ENCODE measurements around the gene WDFY4. TPM values are rescaled to one million over a fixed set of nuclear protein-coding genes. Genes with fewer than 3 reads are reported as not detected.

The WDFY4 gene
- total RNA-seq, 1 donor from 2014 or later = not detected

DNA sequence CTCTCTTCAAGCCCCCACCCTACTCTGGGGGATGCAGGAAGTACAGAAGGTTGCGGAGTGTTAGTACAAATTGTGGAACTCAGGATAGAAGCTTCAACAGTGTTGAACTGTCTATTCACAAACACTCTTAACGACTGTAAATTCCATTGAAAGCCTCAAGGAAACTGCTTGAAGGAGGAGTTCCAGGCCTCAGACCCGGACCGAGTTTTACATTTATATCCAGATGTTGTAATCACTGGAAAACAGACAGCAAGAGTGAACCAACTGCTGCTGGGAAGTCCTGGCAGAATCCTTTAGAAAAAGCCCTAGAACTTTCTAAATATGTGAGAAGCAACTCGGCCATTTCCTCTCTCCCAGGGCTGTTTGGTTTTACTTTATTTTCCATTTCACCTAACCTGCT lies 339.1 kb downstream of the WDFY4 start:
- H2AFZ ChIP-seq (replicated peaks) = no peak overlapping the region
- no peak for TF ChIP-seq EZH2 (IDR thresholded peaks at IDR 0.05)
- no peak for TF ChIP-seq EZH2phosphoT487 (IDR thresholded peaks at IDR 0.05)
- TF ChIP-seq, protein P1, sequence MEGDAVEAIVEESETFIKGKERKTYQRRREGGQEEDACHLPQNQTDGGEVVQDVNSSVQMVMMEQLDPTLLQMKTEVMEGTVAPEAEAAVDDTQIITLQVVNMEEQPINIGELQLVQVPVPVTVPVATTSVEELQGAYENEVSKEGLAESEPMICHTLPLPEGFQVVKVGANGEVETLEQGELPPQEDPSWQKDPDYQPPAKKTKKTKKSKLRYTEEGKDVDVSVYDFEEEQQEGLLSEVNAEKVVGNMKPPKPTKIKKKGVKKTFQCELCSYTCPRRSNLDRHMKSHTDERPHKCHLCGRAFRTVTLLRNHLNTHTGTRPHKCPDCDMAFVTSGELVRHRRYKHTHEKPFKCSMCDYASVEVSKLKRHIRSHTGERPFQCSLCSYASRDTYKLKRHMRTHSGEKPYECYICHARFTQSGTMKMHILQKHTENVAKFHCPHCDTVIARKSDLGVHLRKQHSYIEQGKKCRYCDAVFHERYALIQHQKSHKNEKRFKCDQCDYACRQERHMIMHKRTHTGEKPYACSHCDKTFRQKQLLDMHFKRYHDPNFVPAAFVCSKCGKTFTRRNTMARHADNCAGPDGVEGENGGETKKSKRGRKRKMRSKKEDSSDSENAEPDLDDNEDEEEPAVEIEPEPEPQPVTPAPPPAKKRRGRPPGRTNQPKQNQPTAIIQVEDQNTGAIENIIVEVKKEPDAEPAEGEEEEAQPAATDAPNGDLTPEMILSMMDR (IDR thresholded peaks at IDR 0.05) = no peak

DNA sequence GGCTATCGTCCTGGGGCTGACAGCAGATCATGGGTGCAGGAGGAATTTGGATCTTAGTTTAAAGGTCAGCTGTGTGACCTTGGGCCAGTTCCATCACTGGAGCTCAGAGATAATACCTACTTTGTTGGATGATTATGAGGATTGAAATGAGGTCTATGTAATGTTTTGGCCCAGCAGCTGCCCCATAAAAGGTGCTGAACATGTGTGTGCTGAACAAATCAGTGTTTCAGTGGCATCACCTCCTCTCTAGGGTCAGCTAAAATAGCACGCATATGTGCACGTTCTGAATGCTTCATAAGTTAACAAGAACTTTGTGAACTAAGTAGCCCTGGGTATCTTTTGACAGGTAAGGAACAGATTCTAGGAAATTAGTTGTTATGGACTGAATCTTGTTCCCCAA lies 339.8 kb downstream of the WDFY4 start:
- H3K36me3 ChIP-seq = no peaks in the 10 kb centered on the region
- DNase-seq (ENCODE audit: low spot score) = no peak
- no peaks in the 10 kb centered on the region for H4K20me1 ChIP-seq (ENCODE audit: low read depth)
- TF ChIP-seq, protein P1 (IDR thresholded peaks at IDR 0.05) = no peak
- TF ChIP-seq EZH2 (IDR thresholded peaks at IDR 0.05) (no peak), EZH2phosphoT487 (IDR thresholded peaks at IDR 0.05) (no peak)
- H3K4me1 ChIP-seq = no peaks in the 10 kb centered on the region
- no peak overlapping the region for H2AFZ ChIP-seq (replicated peaks)
- no peaks in the 10 kb centered on the region for H3F3A ChIP-seq (ENCODE audit: low read depth)
- no peak overlapping the region for H3K27ac ChIP-seq
- H3K4me1 Mint-ChIP-seq = no peaks in the 10 kb centered on the region
- no peak overlapping the region for H3K4me3 ChIP-seq
- no peaks in the 10 kb centered on the region for H3K79me2 ChIP-seq (ENCODE audit: low read depth)
- H3K27me3 ChIP-seq = no peaks in the 10 kb centered on the region
- H3K9me3 ChIP-seq (ENCODE audit: low read depth) = no peaks in the 10 kb centered on the region
- no peak overlapping the region for H3K27ac Mint-ChIP-seq
- H3K36me3 Mint-ChIP-seq = no peaks in the 10 kb centered on the region
- no peaks in the 10 kb centered on the region for H3K27me3 Mint-ChIP-seq (ENCODE audit: insufficient read depth, low read depth)
- no peaks in the 10 kb centered on the region for H3K9me3 Mint-ChIP-seq
- H3K4me2 ChIP-seq = no peak overlapping the region
- H3K4me3 Mint-ChIP-seq = no peak overlapping the region
- H3K9ac ChIP-seq = no peak overlapping the region

More for the DNA sequence above, 339.1 kb downstream of the WDFY4 start:
- Histone ChIP-seq H3K27ac (no peak overlapping the region), H4K20me1 (ENCODE audit: low read depth) (no peaks in the 10 kb centered on the region), H3K27me3 (no peaks in the 10 kb centered on the region), H3K4me3 (no peak overlapping the region), H3K4me1 (no peaks in the 10 kb centered on the region), H3K36me3 (no peaks in the 10 kb centered on the region), H3K79me2 (ENCODE audit: low read depth) (no peaks in the 10 kb centered on the region), H3K9me3 (ENCODE audit: low read depth) (no peaks in the 10 kb centered on the region), H3K4me2 (no peak overlapping the region), H3F3A (ENCODE audit: low read depth) (no peaks in the 10 kb centered on the region), H3K9ac (no peak overlapping the region)
- Mint-ChIP-seq H3K27ac (no peak overlapping the region), H3K36me3 (peaks cover 2% of the 10 kb centered on the region), H3K9me3 (no peaks in the 10 kb centered on the region), H3K4me1 (no peaks in the 10 kb centered on the region), H3K27me3 (ENCODE audit: insufficient read depth, low read depth) (no peaks in the 10 kb centered on the region), H3K4me3 (no peak overlapping the region)
- no peak for DNase-seq (ENCODE audit: low spot score)

DNA sequence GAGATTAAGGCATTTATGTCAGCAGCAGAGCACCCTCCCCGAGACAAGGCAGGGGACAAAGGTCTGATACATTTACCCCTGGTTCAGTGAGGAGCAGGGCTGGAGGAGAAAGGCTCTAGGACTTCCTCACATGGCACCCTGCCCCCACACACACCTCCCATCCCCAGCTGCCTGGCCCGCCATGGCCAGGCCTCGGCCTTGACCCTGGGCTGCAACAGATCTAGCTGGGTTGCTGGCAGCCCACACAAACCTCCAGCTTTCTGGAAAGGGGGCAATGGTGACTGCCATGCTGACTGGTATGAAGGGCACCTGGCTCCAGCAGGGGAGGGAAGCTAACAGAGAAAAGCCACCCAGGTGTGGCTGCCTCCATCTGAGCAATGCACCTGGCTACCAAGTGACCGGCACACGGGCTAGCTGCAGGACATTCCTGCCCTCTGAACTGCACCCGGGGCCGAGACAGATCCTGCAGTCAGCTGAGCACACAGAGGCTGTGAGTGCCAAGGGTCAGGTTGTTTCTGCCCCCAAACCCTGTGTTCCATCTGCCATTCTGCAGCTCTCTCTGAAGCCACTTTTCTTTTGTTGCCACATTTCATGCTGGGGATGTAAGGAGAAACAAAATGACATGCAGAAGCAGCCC lies 340.8 kb downstream of the WDFY4 start:
- H3K9me3 Mint-ChIP-seq = no peaks in the 10 kb centered on the region
- no peak overlapping the region for H3K9ac ChIP-seq
- no peak overlapping the region for H3K4me3 Mint-ChIP-seq
- no peaks in the 10 kb centered on the region for H3K36me3 ChIP-seq
- no peaks in the 10 kb centered on the region for H3F3A ChIP-seq (ENCODE audit: low read depth)
- H2AFZ ChIP-seq (replicated peaks) = no peak overlapping the region
- no peaks in the 10 kb centered on the region for H3K79me2 ChIP-seq (ENCODE audit: low read depth)
- H3K9me3 ChIP-seq (ENCODE audit: low read depth) = no peaks in the 10 kb centered on the region
- no peaks in the 10 kb centered on the region for H3K4me1 Mint-ChIP-seq
- H3K4me3 ChIP-seq = no peak overlapping the region
- TF ChIP-seq EZH2phosphoT487 (IDR thresholded peaks at IDR 0.05) (no peak), EZH2 (IDR thresholded peaks at IDR 0.05) (no peak)
- TF ChIP-seq, protein P1 (IDR thresholded peaks at IDR 0.05) = no peak
- DNase-seq (ENCODE audit: low spot score) = no peak
- H3K4me2 ChIP-seq = no peak overlapping the region
- H3K4me1 ChIP-seq = no peaks in the 10 kb centered on the region
- H3K27me3 Mint-ChIP-seq (ENCODE audit: insufficient read depth, low read depth) = no peaks in the 10 kb centered on the region
- H4K20me1 ChIP-seq (ENCODE audit: low read depth) = no peaks in the 10 kb centered on the region
- no peak overlapping the region for H3K27ac ChIP-seq
- H3K36me3 Mint-ChIP-seq = no peaks in the 10 kb centered on the region
- H3K27me3 ChIP-seq = no peaks in the 10 kb centered on the region
- H3K27ac Mint-ChIP-seq = no peak overlapping the region
